MM.1S (cell line): ENCODE data around the gene GRK1.

Experiments used
- EZH2phosphoT487 ChIP-seq: fragments of 300-600 bp; sonication (generic); IDR thresholded peaks from 2 replicates; pipeline ENCODE4 v1.6.1; 2018; ENCODE audit warnings: antibody characterized with exemption, low read length
- TF ChIP-seq, protein P1 (sequence below): fragments of 300-600 bp; sonication (generic); IDR thresholded peaks from 2 replicates; pipeline ENCODE4 v1.5.1; 2016; ENCODE audit warnings: antibody characterized with exemption, low read length, mixed read lengths

DNA sequence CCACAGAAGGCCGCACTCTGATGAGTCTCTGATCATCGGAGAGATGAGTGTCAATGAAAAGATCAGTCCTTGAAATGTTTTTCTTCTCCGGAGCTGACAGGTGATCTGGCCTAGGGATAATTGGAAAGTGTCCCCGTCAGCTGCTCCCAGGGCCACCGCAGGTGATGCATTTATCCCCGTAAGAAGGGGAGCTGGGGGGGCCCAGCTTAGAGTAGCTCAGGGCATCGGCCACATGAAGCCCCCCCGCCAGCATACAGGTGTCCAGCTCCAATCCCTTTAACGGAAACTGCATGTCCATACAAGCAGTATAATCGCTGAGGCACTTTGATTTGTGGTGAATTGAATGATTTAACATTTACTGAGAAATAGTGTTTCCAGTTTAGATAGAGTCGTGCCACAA is 36.7 kb upstream of the GRK1 start:
- TF ChIP-seq, protein P1, sequence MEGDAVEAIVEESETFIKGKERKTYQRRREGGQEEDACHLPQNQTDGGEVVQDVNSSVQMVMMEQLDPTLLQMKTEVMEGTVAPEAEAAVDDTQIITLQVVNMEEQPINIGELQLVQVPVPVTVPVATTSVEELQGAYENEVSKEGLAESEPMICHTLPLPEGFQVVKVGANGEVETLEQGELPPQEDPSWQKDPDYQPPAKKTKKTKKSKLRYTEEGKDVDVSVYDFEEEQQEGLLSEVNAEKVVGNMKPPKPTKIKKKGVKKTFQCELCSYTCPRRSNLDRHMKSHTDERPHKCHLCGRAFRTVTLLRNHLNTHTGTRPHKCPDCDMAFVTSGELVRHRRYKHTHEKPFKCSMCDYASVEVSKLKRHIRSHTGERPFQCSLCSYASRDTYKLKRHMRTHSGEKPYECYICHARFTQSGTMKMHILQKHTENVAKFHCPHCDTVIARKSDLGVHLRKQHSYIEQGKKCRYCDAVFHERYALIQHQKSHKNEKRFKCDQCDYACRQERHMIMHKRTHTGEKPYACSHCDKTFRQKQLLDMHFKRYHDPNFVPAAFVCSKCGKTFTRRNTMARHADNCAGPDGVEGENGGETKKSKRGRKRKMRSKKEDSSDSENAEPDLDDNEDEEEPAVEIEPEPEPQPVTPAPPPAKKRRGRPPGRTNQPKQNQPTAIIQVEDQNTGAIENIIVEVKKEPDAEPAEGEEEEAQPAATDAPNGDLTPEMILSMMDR, result no peak
- TF ChIP-seq EZH2phosphoT487, result no peak
